IPS DF 4.7 (cell line): ENCODE data around the gene PARD3B.

ENCODE experiments used
- DNase-seq: peaks from one replicate; pipeline ENCODE4 v3.0.0-alpha.2; 2013; ENCODE audit warnings: low spot score; ENCODE audit errors: extremely low read depth

PARD3B gene

GRCh38 chr2:205441524-205441923 lies 896.2 kb downstream of the PARD3B start:
- DNase-seq, result no peak

DNA sequence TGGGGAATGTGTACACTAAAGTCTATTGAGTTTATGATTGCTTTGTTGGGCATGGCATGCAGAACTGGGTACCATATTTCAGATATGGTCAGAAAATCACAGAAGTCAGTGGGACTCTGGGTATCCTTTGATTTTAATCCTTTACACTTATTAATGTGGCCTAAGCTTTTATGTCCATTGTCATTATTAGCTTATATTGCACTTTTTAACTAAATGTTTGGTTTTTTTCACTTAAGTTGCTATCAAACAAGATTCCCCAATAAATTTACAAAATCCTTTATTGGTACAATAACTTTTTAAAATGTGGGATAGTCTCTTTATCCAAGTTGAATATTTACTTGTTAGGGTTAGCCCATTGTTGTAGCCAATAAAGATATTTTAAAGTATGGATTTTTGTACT lies 902.9 kb downstream of the PARD3B start:
- no peak for DNase-seq

DNA sequence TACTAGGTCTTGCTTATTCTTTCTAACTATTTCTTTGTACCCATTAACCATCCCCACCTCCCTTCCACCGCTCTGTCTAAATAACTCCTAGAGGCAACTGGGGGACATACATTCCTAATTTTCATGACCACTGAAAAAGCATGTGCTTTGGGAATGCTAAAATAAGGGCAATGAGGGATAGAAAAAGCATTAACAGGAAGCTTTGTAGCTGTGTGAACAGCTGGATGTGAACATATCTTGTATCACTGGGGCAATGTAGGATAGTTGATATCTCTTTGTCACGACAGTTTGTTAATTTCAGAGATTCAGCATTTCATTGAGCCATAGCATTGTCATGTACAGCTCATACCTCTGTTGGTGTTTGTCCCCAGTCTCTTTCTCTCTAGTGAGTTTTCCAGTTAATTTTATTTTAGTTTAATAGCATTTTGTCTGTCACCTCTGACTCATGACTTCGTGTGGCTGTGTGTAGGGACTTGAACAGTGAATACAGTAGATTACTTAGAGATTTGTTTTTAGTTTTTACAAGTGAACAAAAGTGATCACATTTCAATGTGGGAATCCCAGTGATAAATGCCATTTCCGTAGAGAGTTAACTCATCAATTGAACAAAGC lies 906.7 kb downstream of the PARD3B start:
- no peak for DNase-seq

DNA sequence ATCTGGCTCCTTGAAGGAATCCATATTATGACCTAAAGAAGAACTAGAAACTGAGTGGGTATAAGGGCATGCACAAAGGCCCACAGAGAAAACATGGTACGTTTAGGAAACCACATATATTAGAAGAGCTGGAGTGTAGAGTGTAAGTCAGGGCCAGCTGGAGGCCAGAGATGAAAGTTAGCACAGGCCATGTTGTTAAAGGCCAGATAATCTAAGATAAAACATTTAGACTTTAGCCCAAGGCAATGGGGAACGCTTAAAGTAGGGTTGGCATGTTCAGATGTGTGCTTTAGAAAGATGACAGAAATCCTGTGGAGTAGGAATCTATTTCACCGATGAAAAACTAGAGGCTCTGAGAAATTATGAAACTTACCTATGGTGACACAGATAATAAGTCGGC lies 907.9 kb downstream of the PARD3B start:
- no peak for DNase-seq

DNA sequence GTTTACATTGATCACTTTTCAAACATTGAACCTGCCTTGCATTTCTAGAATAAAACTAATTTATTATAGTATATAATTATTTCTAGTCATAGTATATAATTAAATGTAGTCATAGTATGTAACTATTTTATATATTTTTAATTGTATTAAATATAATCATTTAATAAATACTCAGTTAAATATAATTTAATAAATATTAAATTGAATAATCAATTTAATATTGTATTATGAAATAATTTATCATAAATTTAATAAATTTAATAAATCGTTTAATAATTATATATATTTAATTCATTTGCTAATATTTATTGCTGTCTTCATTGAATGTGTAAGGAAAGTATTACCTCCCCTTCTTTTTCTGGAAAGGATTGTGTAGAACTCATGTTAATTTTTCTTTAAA lies 911.4 kb downstream of the PARD3B start:
- DNase-seq, result no peak

GRCh38 chr2:205460217-205460616 lies 914.9 kb downstream of the PARD3B start:
- no peak for DNase-seq

DNA sequence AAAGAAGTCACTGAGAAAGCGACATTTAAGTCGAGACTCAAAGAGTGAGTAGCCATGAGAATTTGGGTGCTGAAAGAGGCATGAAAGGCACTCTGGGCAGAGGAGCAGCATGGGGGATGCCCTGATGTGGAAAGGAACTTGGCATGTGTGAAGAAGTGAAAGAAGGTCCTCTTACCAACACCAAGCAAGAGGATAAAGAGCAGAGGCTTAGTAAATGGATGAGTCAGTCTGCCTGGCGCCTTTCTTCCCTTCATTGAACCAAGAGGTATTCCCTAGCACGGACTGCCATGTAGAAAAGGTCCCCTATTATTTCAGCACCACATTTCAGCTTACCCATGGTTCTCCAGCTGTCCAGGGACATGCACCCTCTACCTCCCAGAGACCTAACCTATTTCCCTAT lies 915.9 kb downstream of the PARD3B start:
- DNase-seq, result no peak

- DNase-seq, result no peak
Measured at GRCh38 chr2:205461678-205462665, 916.7 kb downstream of the PARD3B start.

DNA sequence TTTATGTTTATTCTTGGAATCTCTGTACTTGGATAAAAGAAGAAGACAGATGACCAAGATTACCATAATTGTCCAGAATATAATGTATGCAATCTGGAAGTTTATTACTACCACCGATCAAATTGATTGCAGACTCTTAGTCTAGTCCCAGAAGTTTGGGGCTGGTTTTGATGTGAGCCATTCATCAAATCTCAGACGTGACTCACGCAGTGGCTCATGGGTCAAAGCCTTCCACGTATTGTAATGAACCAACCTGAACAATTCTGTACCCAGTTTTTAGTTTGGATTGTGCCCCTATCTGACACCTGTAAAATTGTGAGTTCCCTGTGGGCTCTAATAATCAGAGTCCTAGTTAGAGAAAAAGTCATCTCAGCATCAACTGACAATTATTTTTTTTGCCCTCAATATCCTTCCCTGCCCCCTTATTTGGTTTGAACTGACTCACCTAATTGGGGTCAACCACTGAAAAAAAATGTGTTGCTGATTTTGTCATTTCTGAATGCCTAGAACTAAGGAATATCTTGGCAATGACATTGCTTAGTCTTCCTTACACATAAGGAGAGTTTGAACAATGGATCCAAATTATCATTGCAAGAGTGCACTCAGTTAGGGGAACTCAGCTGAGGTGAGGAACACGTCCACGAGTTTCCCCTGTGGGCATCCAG lies 917.5 kb downstream of the PARD3B start:
- no peak for DNase-seq

DNA sequence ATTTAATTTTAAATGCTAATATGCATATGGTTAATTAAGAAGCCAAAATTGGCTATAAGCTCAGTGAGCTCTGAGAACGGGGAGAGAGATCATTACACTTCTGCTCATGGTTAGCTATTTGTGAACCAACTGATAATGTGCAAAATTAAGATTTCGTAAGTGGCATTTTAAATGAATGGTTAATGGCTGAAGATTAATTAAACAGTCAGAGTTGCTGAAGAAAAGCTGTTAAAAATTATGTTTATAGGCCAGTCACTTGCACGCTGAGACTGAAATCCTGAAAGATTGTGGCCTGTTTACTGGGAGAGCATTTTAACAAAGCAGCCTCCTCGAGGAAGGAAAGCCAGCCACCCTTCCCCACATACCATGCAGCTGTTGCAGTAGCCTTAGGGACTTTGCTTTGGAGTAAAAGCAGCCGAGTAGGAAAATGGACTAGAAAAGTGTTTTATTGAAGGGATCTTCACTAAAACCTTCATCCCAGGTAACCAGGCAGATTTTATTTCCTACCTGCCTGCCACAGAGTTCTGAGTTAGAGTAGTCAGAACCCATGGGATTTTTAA lies 918.3 kb downstream of the PARD3B start:
- no peak for DNase-seq

DNA sequence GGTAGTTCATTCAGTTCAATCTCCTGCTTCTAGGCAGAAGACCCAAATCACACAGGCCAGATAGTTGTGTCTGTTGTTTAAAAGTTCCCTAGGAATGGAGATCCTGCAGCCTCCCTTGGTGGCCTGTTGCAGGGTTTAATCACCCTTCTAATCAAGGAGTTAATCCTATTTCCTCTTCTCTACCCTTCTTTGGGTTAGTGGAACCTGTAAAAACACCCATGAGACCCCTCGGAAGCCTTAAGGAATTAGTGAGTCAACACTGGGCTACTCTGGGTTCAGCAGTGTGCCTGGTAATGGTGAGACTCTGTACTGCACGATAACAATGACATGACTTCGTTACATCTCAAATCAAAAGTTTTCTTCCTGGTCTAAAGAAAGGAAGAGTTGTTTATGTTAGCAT lies 919.4 kb downstream of the PARD3B start:
- DNase-seq, result no peak

DNA sequence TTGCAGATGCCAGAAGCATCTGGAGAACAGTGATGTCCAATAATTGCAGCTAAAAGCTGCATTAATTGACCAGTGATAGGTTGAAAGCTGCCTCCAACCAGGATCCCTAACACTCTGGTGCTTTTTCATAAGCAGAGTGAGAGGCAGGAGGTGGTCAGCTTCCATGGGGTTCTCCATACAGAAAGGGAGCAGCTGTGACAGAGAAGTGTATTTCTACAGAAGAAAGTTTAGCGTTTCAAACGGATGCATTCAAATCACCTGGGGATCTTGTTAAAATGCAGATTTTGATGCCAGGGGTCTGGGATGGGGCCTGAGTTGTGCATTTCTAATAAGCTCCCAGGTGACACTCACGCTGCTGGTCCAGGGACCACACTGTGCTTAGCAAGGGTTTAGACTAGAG lies 920.5 kb downstream of the PARD3B start:
- peak; percentile 30 for DNase-seq

DNA sequence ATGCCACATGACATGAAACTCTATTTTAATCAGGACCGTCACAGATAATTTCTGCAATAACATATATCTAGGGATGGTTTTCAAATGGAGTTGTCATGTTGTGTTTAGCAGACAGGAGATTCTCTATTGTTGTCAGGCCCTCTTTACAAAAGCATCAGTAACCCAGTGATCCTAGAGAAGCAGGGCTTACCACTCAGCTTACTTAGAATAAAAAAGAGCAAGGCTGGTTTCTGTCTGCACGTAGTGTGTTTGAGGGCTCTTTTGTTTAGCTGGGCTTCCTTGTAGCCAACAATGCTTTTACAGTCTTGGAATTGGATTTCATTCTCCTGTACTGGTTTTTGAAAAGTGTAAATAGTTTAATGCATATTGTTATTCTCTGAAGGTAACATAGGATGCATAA lies 926.5 kb downstream of the PARD3B start:
- DNase-seq, result no peak

DNA sequence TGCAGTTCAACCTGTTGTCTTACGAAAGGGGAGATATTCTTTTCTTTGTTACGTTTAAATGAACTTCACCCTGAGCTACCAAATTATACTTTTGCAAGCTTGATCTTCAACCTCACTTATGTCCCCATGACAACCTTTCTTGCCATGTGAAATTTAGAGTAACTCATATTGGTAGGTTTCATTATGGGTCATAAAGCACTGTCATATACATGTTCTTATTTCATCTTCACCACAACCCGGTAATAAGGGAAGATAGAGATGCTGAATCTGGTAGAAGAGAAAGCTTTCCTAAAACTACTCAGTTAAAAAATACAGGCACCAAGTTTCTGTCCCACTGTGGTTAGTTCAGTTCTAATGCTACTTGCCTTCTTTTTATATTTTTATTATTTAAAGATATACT lies 928.5 kb downstream of the PARD3B start:
- DNase-seq, result no peak

DNA sequence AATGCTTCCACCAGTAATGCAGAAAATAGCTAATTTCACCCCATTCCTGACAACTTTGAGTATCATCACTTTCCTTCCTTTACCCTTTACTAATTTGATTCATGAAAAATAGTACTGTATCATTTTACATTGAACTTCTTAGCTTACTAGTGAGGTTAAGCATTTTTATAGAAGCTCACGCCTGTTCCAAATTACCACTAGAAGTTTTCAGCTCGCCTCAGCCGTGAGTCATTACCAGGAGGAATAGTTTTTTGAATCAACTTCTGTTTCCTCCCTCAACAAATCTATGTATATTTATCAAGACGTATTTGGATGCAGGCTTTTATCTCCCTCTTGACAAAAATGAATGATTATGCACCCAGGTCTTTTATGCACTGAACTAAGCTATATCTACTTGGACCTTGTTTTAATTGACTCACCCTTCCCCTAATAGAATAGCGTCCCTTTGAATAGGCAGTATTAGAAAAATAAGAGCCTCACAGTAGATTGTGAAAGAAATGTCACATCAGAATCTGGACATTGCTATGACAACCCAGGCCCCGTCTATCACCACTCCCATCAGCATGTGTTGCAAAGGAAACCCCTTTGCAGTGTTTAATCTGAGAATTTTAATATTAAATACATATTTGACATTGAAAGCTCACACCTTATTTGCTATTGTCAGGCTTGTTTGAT lies 929.6 kb downstream of the PARD3B start:
- DNase-seq, result no peak

DNA sequence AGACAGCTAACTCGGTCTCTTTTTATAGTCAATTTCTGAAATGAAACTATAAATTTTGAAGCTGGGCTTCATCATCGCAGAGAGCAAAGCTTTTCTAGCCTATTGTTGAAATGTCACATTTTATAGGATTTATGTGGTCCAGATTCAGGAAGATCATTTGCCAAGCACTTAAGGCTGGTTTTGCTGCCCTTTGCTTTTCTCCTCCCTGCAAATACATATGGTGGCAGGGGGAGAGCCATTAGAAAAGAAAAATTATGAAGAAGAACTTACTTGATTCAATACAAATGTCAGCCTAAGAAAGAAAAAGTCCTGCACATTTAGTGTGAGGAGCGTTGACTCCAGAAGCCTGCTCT lies 930.1 kb downstream of the PARD3B start:
- DNase-seq, result no peak

GRCh38 chr2:205477016-205477705 lies 931.9 kb downstream of the PARD3B start:
- DNase-seq, result no peak

DNA sequence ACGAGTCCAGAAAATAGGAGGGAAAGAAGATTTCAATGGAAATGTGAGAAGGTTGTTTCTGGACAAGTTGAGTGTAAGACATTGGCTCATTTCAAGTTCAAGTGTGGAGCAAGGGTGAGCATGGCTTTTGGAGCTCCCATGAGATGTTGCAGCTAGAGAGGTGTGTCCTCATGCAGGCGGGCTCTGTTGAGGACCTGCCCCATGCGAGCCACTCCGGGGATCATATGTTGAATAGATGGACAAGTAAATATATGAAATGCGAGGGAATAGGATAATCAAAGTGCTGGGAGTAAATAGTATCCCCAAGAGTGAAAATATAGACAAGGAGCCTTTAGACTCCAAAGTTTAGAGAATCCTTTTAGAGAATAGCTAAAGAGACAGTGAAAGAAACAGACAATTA lies 936.6 kb downstream of the PARD3B start:
- DNase-seq, result no peak

DNA sequence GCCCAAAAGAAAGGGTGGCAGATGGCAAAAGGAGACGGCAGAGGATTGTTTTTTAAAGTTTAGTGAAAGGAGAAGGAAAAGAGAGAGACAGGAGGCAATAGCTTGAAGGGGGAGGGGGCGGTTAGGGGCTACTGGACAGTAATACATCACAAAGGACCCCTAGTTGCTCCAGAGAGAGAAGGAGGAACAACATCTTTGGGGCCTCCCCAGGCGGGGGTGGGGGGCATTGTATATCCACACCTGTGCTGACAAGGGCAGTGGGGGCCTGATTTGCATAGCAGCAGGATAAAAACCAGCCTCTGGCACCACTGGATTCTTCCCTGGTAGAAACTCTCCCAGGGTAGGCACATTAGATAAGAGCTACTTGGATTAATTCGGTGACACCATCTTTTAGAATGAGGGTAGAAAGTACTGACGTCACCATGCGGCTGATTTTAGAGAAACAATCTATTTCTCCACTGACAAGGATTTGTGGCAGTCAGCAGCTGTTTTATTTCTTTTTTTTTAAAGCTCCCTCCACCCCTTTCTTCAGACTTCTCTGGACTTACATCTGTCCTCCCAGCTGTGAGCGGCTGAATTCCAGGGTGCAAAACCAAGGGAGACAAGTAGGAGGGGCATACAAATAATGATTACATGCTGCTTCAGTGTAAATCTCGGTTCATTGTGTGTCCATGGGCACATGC lies 937.3 kb downstream of the PARD3B start:
- DNase-seq, result peak; percentile 33

- no peak for DNase-seq
Measured at GRCh38 chr2:205483095-205483494, 937.8 kb downstream of the PARD3B start.
